ENCODE results near the gene PIM3.

- TF ChIP-seq EP300 (IDR thresholded peaks at IDR 0.05): no peak
- TF ChIP-seq POLR2A (IDR thresholded peaks at IDR 0.05): peak in 1 of 2 donors; percentile 27
Measured at GRCh38 chr22:49933236-49934159, 27.1 kb upstream of the PIM3 start.

Measured in suprapubic skin (tissue), 2 donors.